ENCODE data around the gene SLC9A9.

The SLC9A9 gene

GRCh38 chr3:143363949-143364348 is 484.3 kb downstream of the SLC9A9 start:
- TF ChIP-seq CTCF (IDR thresholded peaks at IDR 0.05) = no peak
- Mint-ChIP-seq H3K36me3 (ENCODE audit: low read depth) (no peaks in the 10 kb centered on the region), H3K9me3 (peaks cover 12% of the 10 kb centered on the region), H3K4me3 (no peak overlapping the region), H3K27ac (no peak overlapping the region), H3K4me1 (peaks cover 10% of the 10 kb centered on the region), H3K27me3 (ENCODE audit: low read depth, poor library complexity) (no peaks in the 10 kb centered on the region)
- DNase-seq = no peak

GRCh38 chr3:143363276-143363675 is 485.0 kb downstream of the SLC9A9 start:
- no peaks in the 10 kb centered on the region for H3K27me3 Mint-ChIP-seq (ENCODE audit: low read depth, poor library complexity)
- H3K4me3 Mint-ChIP-seq = no peak overlapping the region
- no peaks in the 10 kb centered on the region for H3K36me3 Mint-ChIP-seq (ENCODE audit: low read depth)
- peaks cover 12% of the 10 kb centered on the region for H3K9me3 Mint-ChIP-seq
- no peak overlapping the region for H3K27ac Mint-ChIP-seq
- H3K4me1 Mint-ChIP-seq = peaks cover 10% of the 10 kb centered on the region
- DNase-seq = no peak
- no peak for TF ChIP-seq CTCF (IDR thresholded peaks at IDR 0.05)

GRCh38 chr3:143362115-143362991 is 485.9 kb downstream of the SLC9A9 start:
- Mint-ChIP-seq H3K9me3 (peaks cover 12% of the 10 kb centered on the region), H3K27ac (no peak overlapping the region), H3K36me3 (ENCODE audit: low read depth) (no peaks in the 10 kb centered on the region), H3K4me3 (no peak overlapping the region), H3K27me3 (ENCODE audit: low read depth, poor library complexity) (no peaks in the 10 kb centered on the region), H3K4me1 (peaks cover 10% of the 10 kb centered on the region)
- no peak for TF ChIP-seq CTCF (IDR thresholded peaks at IDR 0.05)
- DNase-seq = no peak

- Mint-ChIP-seq H3K27me3 (ENCODE audit: low read depth, poor library complexity) (no peaks in the 10 kb centered on the region), H3K9me3 (peaks cover 12% of the 10 kb centered on the region), H3K27ac (no peak overlapping the region), H3K36me3 (ENCODE audit: low read depth) (no peaks in the 10 kb centered on the region), H3K4me1 (peaks cover 10% of the 10 kb centered on the region), H3K4me3 (no peak overlapping the region)
- no peak for TF ChIP-seq CTCF (IDR thresholded peaks at IDR 0.05)
- no peak for DNase-seq
Measured at GRCh38 chr3:143361589-143361988, 486.7 kb downstream of the SLC9A9 start.

- H3K36me3 Mint-ChIP-seq (ENCODE audit: low read depth) = no peaks in the 10 kb centered on the region
- DNase-seq = no peak
Measured at GRCh38 chr3:143360244-143360643, 488.0 kb downstream of the SLC9A9 start.

More at GRCh38 chr3:143360244-143360643, 488.0 kb downstream of the SLC9A9 start:
- H3K27ac Mint-ChIP-seq = no peak overlapping the region
- no peak for TF ChIP-seq CTCF (IDR thresholded peaks at IDR 0.05)
- H3K9me3 Mint-ChIP-seq = peaks cover 12% of the 10 kb centered on the region
- no peak overlapping the region for H3K4me3 Mint-ChIP-seq
- peaks cover 10% of the 10 kb centered on the region for H3K4me1 Mint-ChIP-seq
- H3K27me3 Mint-ChIP-seq (ENCODE audit: low read depth, poor library complexity) = no peaks in the 10 kb centered on the region

Data from nephron progenitor cell (in vitro differentiated cells).